GM12878 (cell line): ENCODE data around the gene SNX8. TPM values are rescaled to one million over a fixed set of nuclear protein-coding genes. Genes with fewer than 3 reads are reported as not detected.

Experiments used
- ATF7 ChIP-seq: fragments of 450-650 bp; IDR thresholded peaks from 2 replicates; pipeline ENCODE4 v1.6.1; 2016; ENCODE audit warnings: low read depth, mild to moderate bottlenecking
- CBX3 ChIP-seq: fragments of 200-600 bp; sonication (generic); IDR thresholded peaks from 2 replicates; pipeline ENCODE4 v1.6.1; 2016; ENCODE audit warnings: low read depth, borderline replicate concordance
- CREB1 ChIP-seq: IDR thresholded peaks from 2 replicates; pipeline ENCODE4 v1.6.1; 2012; ENCODE audit warnings: low read depth, mild to moderate bottlenecking, inconsistent platforms
- EED ChIP-seq: sonication (generic); IDR thresholded peaks from 2 replicates; pipeline ENCODE4 v1.6.1; 2016; ENCODE audit warnings: antibody characterized with exemption, low read depth
- ETV6 ChIP-seq, 2 experiments: fragments of 450-650 bp in 1 of 2; IDR thresholded peaks in 1 of 2; conservative IDR thresholded peaks in 1 of 2; 2 replicates each; pipeline ENCODE4 v1.6.1; 2014; ENCODE audit warnings: antibody characterized with exemption in 1 of 2, borderline replicate concordance in 1 of 2, low read depth in 1 of 2, mild to moderate bottlenecking in 1 of 2, moderate library complexity in 1 of 2
- IKZF2 ChIP-seq, 2 experiments: fragments of 450-650 bp; IDR thresholded peaks; 2 replicates each; pipeline ENCODE4 v1.6.1; 2017; ENCODE audit warnings: mild to moderate bottlenecking in 2 of 2, moderate library complexity in 2 of 2
- SMAD5 ChIP-seq: IDR thresholded peaks from 2 replicates; pipeline ENCODE4 v1.6.1; 2016; ENCODE audit warnings: antibody characterized with exemption, low read depth
- SREBF2 ChIP-seq: IDR thresholded peaks from 2 replicates; pipeline ENCODE4 v1.6.1; 2012; ENCODE audit warnings: mild to moderate bottlenecking, low read length
- SRF ChIP-seq, 2 experiments: IDR thresholded peaks; 2 replicates each; pipeline ENCODE4 v1.6.1; 2011; ENCODE audit warnings: low read depth in 2 of 2, low read length in 2 of 2, mild to moderate bottlenecking in 1 of 2, moderate library complexity in 1 of 2
- STAT1 ChIP-seq: fragments of 450-650 bp; conservative IDR thresholded peaks from 2 replicates; pipeline ENCODE4 v1.6.1; 2014; ENCODE audit warnings: antibody characterized with exemption, mild to moderate bottlenecking
- TCF3 ChIP-seq: IDR thresholded peaks from 2 replicates; pipeline ENCODE4 v1.6.1; 2012; ENCODE audit warnings: low read depth, mild to moderate bottlenecking, low read length, borderline replicate concordance; ENCODE audit not compliant: insufficient read depth
- TCF7 ChIP-seq: IDR thresholded peaks from 2 replicates; pipeline ENCODE4 v1.6.1; 2014; ENCODE audit warnings: antibody characterized with exemption, borderline replicate concordance
- ZNF384 ChIP-seq: IDR thresholded peaks from 2 replicates; pipeline ENCODE4 v1.6.1; 2012; ENCODE audit warnings: low read depth, mild to moderate bottlenecking, low read length, improper control_type of control experiment, borderline replicate concordance
- polyA plus RNA-seq, 11 experiments: library from polyadenylated mRNA; depleted of rRNA in 4 of 11; unstranded in 6 of 11; stranded (reverse) in 5 of 11; fragments of >200 nt; fragmentation: Nextera tagmentation in 4 of 11; fragmentation: Illumina TruSeq in 1 of 11; extraction: Ambion mirVana in 4 of 11; extraction: Trizol in 1 of 11; gene quantifications; 1 replicate in 1 of 11; 2 replicates in 10 of 11; pipeline versions ENCODE4 v1.2.1 to v1.2.3, GENCODE V29; 2011 to 2016; ENCODE audit warnings: inconsistent platforms in 2 of 11, missing spikeins in 2 of 11, low read depth in 1 of 11
- total RNA-seq, 4 experiments: library from RNA; depleted of rRNA in 3 of 4; stranded (reverse); fragments of >200 nt in 3 of 4; fragmentation: Illumina TruSeq in 1 of 4; extraction: Trizol in 1 of 4; gene quantifications; 2 replicates each; pipeline versions ENCODE4 v1.2.1 to v1.2.3, GENCODE V29; 2013 to 2021
- TF ChIP-seq, protein P1 (sequence below): fragments of 450-650 bp; IDR thresholded peaks from 2 replicates; pipeline ENCODE4 v1.6.1; 2016; ENCODE audit warnings: mild to moderate bottlenecking, moderate library complexity, borderline replicate concordance
- TF ChIP-seq, protein P2 (sequence below): fragments of 150-350 bp; IDR thresholded peaks from 2 replicates; pipeline ENCODE4 v1.6.1; 2014; ENCODE audit warnings: mild to moderate bottlenecking, low read depth, low read length
- TF ChIP-seq, protein P3 (sequence below): IDR thresholded peaks from 2 replicates; pipeline ENCODE4 v1.6.1; 2011; ENCODE audit warnings: mild to moderate bottlenecking, low read depth, low read length, moderate library complexity; ENCODE audit not compliant: insufficient replicate concordance
- TF ChIP-seq, protein P4 (sequence below): fragments of 450-650 bp; IDR thresholded peaks from 2 replicates; pipeline ENCODE4 v1.6.1; 2017; ENCODE audit warnings: mild to moderate bottlenecking

SNX8 gene
- total and polyA plus RNA-seq, 10 of the 15 experiments (the other 5 are each of a cell fraction or from before 2014, with no cell fraction given) = 6.4 to 210 (median 97.6) TPM

DNA sequence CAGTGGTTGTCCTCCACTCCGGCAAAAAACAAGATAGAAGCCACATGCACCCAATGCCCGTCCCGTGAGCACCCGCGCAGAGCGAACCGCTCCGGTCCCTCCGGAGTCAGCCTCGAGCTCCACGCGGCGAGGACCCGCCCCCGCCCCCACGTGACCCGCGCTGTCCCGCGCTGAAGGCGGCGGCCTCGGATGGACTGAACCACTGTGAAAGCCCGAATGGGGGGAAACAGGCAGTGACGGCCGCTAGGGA, 39.6 kb upstream of the SNX8 start (continued):
- TF ChIP-seq, protein P1, sequence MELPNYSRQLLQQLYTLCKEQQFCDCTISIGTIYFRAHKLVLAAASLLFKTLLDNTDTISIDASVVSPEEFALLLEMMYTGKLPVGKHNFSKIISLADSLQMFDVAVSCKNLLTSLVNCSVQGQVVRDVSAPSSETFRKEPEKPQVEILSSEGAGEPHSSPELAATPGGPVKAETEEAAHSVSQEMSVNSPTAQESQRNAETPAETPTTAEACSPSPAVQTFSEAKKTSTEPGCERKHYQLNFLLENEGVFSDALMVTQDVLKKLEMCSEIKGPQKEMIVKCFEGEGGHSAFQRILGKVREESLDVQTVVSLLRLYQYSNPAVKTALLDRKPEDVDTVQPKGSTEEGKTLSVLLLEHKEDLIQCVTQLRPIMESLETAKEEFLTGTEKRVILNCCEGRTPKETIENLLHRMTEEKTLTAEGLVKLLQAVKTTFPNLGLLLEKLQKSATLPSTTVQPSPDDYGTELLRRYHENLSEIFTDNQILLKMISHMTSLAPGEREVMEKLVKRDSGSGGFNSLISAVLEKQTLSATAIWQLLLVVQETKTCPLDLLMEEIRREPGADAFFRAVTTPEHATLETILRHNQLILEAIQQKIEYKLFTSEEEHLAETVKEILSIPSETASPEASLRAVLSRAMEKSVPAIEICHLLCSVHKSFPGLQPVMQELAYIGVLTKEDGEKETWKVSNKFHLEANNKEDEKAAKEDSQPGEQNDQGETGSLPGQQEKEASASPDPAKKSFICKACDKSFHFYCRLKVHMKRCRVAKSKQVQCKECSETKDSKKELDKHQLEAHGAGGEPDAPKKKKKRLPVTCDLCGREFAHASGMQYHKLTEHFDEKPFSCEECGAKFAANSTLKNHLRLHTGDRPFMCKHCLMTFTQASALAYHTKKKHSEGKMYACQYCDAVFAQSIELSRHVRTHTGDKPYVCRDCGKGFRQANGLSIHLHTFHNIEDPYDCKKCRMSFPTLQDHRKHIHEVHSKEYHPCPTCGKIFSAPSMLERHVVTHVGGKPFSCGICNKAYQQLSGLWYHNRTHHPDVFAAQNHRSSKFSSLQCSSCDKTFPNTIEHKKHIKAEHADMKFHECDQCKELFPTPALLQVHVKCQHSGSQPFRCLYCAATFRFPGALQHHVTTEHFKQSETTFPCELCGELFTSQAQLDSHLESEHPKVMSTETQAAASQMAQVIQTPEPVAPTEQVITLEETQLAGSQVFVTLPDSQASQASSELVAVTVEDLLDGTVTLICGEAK = no peak
- TF ChIP-seq IKZF2 (IDR thresholded peaks at IDR 0.05) (no peak; a peak in 1 of 4 replicates), EED (no peak), TCF7 (no peak), ATF7 (no peak), TCF3 (peak; percentile 75; the same call in 1 of the 2 replicates), SRF (IDR thresholded peaks at IDR 0.05; ENCODE audit: low read depth in 2 of 2, low read length in 2 of 2) (no peak), CBX3 (no peak), ETV6 (conservative IDR thresholded peaks at IDR 0.05 in 1 of 2, IDR thresholded peaks at IDR 0.05 in 1 of 2; ENCODE audit: borderline replicate concordance in 1 of 2, low read depth in 1 of 2) (no peak), SREBF2 (no peak), CREB1 (peak; percentile 23; the same call in 1 of the 2 replicates), ZNF384 (no peak; the same call in 1 of the 2 replicates), SMAD5 (0 out of 2 replicates have a peak, but pooled peaks have one; percentile 47), STAT1 (no peak)
- TF ChIP-seq, protein P2, sequence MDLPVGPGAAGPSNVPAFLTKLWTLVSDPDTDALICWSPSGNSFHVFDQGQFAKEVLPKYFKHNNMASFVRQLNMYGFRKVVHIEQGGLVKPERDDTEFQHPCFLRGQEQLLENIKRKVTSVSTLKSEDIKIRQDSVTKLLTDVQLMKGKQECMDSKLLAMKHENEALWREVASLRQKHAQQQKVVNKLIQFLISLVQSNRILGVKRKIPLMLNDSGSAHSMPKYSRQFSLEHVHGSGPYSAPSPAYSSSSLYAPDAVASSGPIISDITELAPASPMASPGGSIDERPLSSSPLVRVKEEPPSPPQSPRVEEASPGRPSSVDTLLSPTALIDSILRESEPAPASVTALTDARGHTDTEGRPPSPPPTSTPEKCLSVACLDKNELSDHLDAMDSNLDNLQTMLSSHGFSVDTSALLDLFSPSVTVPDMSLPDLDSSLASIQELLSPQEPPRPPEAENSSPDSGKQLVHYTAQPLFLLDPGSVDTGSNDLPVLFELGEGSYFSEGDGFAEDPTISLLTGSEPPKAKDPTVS = no peak
- TF ChIP-seq, protein P3, sequence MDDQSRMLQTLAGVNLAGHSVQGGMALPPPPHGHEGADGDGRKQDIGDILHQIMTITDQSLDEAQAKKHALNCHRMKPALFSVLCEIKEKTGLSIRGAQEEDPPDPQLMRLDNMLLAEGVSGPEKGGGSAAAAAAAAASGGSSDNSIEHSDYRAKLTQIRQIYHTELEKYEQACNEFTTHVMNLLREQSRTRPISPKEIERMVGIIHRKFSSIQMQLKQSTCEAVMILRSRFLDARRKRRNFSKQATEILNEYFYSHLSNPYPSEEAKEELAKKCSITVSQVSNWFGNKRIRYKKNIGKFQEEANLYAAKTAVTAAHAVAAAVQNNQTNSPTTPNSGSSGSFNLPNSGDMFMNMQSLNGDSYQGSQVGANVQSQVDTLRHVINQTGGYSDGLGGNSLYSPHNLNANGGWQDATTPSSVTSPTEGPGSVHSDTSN = no peak
- TF ChIP-seq, protein P4, sequence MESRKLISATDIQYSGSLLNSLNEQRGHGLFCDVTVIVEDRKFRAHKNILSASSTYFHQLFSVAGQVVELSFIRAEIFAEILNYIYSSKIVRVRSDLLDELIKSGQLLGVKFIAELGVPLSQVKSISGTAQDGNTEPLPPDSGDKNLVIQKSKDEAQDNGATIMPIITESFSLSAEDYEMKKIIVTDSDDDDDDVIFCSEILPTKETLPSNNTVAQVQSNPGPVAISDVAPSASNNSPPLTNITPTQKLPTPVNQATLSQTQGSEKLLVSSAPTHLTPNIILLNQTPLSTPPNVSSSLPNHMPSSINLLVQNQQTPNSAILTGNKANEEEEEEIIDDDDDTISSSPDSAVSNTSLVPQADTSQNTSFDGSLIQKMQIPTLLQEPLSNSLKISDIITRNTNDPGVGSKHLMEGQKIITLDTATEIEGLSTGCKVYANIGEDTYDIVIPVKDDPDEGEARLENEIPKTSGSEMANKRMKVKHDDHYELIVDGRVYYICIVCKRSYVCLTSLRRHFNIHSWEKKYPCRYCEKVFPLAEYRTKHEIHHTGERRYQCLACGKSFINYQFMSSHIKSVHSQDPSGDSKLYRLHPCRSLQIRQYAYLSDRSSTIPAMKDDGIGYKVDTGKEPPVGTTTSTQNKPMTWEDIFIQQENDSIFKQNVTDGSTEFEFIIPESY = no peak
- TF ChIP-seq, all 136 proteins: peak for 31
